Measurements from ENCODE around the gene CCR2.
A peak's percentile ranks its signal among the peaks of the same experiment; 100 is the strongest.
"Not testable (repeated sequence)": the region's sequence is repeated elsewhere in the genome, so short reads cannot be mapped to it uniquely, and the experiment has no call there.

Gene CCR2

DNA sequence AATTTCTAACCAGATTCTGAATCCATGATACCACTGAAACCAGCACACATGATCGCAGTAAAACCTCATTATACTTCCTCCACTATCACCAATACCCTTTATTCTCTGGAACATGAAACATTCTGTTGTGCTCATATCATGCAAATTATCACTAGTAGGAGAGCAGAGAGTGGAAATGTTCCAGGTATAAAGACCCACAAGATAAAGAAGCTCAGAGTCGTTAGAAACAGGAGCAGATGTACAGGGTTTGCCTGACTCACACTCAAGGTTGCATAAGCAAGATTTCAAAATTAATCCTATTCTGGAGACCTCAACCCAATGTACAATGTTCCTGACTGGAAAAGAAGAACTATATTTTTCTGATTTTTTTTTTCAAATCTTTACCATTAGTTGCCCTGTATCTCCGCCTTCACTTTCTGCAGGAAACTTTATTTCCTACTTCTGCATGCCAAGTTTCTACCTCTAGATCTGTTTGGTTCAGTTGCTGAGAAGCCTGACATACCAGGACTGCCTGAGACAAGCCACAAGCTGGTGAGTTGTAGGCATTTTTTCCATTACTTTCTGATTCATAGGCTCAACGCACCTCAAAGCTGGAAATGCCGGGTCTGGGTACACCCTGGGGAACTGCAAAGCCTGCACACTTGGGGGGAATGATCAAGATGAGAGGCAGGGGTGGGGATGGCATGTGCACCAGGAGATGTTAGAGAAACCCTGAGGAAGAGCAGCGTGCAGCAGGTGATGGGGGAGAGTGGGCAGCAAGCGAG is at the start of gene CCR2:
TSS of gene CCR2 (plus strand) at position 465 of the 764 bp plus-strand sequence. CDS start 3,417 bp downstream, outside the sequence.
- no peak for DNase-seq (ENCODE audit: low spot score)

DNA sequence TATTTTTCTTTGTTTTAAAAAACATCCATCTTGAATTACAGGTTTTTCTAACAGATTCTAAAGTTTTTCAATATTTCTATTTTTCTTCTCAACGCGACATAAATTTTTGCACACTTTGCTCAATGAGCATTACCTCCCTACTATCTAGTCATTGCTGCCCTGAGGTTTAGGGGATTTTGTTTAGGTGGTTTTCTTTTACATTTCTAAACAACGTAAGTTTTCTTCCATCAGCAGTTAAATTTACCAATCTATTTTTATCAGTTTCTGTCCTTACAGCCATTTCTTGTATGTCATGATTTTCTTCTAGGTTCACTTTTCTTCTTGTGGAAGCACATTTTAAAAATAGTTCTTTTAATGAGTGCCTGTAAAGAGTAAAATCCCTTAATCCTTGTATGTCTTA is 49.2 kb upstream of the CCR2 start:
- DNase-seq (ENCODE audit: low spot score), result no peak

- DNase-seq (ENCODE audit: low spot score), result no peak
These were observed 40.9 kb upstream of the CCR2 start for GRCh38 chr3:46312991-46313390.

DNA sequence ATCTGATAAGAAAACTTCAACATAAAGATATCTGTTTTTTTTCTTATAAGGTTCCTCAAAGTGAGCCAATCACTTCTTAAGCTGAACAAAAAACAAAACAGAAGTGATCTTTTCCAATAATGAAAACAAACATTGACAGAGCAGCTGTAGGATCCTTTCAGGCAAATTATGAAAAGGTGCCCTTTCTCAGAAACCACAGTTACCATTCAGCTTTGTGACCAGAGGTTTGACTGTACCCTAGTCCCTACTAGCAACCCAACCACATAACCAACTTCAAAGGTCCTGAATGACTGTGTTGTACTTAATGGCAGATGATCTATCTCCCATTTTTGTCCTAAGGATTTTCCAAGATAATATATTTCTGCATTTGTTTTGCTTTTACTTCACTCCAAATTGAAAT is 39.4 kb upstream of the CCR2 start:
- no peak for DNase-seq (ENCODE audit: low spot score)

- DNase-seq (ENCODE audit: low spot score), result no peak
These were observed 37.7 kb upstream of the CCR2 start for GRCh38 chr3:46316206-46316605.

DNA sequence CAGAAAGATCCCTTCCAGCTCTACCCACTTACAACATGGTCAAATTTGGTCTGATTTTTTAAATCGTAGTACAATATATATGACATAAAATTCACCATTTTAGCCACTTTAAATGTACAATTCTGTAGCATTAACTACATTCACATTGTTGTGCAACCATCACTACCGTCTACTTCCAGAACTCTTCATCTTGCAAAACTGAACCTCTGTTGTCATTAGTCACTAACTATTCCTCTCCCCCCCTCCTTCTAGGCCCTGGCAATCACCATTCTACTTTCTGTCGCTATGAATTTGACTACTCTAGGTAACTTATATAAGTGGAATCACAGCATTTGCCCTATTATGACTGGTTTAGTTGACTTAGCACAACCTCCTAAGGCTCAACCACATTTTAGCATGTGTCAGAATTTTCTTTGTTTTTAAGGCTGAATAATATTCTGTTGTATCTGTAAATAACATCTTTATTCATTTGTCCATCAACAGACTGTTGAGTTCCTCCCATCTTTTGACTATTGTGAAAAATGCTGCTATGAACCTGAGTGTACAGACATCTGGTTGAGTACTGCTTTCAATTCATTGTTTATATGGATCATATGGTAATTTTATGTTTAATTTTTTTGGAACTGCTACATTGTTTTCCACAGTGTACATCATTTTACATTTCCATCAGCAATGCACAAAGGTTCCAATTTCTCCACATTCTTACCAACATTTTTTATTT is 35.5 kb upstream of the CCR2 start:
- DNase-seq (ENCODE audit: low spot score), result no peak

GRCh38 chr3:46321461-46322104 is 32.3 kb upstream of the CCR2 start:
- peak; percentile 0 for DNase-seq (ENCODE audit: low spot score)

DNA sequence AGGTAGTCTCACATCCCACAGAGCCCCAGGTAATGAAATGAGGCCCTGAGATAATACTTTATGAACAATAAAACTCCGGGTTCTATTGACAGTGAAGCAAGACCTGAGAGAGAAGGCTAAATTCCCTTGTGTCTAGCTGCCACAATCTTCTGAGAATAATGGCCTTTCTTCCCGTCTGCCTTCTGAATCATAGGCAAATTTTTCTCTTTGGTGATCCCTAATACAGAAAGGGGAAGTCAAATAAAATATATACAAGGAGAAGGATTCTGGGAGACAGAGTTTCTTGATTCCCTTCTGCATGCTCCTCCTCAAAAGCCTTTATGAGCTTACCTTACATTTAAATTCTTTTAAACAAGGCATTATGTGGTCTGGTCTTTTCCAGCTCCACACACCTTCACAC is 29.9 kb upstream of the CCR2 start:
- no peak for DNase-seq (ENCODE audit: low spot score)

- DNase-seq (ENCODE audit: low spot score), result no peak
These were observed 28.1 kb upstream of the CCR2 start for GRCh38 chr3:46325645-46326300.

DNA sequence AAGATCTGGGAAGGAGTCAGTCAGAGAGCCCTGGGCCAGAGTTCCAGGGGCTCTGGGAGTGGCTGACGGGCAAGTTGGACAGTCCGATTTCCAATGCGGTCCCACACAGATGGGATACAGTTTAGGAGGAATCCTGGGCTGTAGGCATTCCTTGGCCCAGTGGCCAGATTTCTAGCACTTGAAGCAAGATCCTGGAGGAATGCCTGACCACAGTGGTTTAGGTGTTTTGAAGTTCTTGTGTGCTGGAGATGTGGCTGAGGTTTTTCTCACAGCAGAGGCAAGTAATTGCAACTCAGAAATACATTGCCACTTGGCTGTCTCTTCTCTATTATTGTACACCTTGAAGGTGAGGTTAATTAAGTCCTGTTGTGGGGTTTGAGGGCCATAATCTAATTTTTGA is 23.2 kb upstream of the CCR2 start:
- DNase-seq (ENCODE audit: low spot score), result not testable (repeated sequence)

GRCh38 chr3:46334741-46335478 is 19.0 kb upstream of the CCR2 start:
- DNase-seq (ENCODE audit: low spot score), result no peak

DNA sequence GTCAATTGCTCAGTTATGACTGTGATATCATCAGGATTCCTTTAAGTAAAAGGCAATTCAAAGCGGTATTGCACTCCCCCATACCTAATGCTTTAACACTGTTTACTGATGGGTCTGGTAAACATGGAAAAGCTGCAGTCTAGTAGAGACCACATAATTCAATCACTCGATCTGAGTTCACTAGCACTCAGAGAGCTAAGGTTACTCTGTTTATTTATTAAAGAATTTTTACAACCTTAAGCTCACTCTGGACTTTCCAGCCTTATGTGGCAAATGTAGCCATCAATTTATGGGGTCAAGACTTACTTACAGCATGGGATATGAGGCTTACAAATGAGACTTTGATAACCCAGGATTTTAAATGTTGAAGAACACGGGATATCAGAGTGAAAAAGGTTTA is 18.4 kb upstream of the CCR2 start:
- no peak for DNase-seq (ENCODE audit: low spot score)

DNA sequence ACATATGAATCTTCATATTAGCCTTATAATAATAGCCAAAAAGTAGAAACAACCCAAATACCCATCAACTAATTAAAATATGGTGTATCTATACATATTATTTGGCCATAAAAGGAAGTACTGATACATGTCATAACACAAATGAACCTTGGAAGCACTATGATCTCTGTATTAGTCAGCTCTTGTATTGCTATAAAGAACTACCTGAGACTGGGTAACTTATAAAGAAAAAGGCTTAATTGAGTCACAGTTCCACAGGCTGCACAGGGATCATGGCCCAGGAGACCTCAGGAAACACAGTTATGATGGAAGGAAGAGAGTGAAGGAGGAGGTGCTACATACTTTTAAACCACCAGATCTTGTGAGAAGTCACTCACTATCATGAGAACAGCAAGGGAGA is 16.0 kb upstream of the CCR2 start:
- no peak for DNase-seq (ENCODE audit: low spot score)

DNA sequence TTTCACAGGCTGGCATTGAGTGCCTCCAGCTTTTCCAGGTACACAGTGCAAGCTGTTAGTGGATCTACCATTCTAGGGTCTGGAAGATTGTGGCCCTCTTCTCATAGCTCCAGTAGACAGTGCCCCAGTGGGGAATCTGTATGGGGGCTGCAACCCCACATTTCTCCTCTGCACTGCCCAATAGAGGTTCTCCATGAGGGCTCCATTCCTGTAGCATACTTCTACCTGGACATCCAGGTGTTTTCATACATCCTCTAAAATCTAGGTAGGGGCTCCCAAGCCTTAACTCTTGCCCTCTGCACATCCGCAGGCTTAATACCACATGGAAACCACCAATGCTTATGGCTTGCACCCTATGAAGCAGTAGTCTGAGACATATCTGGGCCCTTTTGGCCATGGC is 15.1 kb upstream of the CCR2 start:
- DNase-seq (ENCODE audit: low spot score), result no peak

GRCh38 chr3:46344476-46344875 is 9.4 kb upstream of the CCR2 start:
- DNase-seq (ENCODE audit: low spot score), result no peak

- DNase-seq (ENCODE audit: low spot score), result no peak
These were observed 5.0 kb upstream of the CCR2 start for GRCh38 chr3:46348823-46349482.

- peak; percentile 2 for DNase-seq (ENCODE audit: low spot score)
These were observed 4.2 kb upstream of the CCR2 start for GRCh38 chr3:46349484-46350261.

GRCh38 chr3:46350262-46350565 is 3.7 kb upstream of the CCR2 start:
- DNase-seq (ENCODE audit: low spot score), result no peak

- no peak for DNase-seq (ENCODE audit: low spot score)
These were observed 2.3 kb upstream of the CCR2 start for GRCh38 chr3:46351646-46352045.

- no peak for DNase-seq (ENCODE audit: low spot score)
These were observed 821 bp upstream of the CCR2 start for GRCh38 chr3:46353090-46353489.

- no peak for DNase-seq (ENCODE audit: low spot score)
These were observed 567 bp downstream of the CCR2 start for GRCh38 chr3:46354478-46354877.
